ENCODE data around the gene ARHGAP1. TPM values are rescaled to one million over a fixed set of nuclear protein-coding genes. Genes with fewer than 3 reads are reported as not detected.

ARHGAP1 gene
- polyA plus RNA-seq, 2 of the 4 experiments (the other 2 are of a cell fraction), result 17.2 to 35.2 TPM

GRCh38 chr11:46700241-46701077, at the start of gene ARHGAP1, which contains the start of gene ZNF408 (continued):
- TF ChIP-seq EHMT2 (IDR thresholded peaks at IDR 0.05; ENCODE audit: low read depth) (no peak), POLR2A (IDR thresholded peaks at IDR 0.05; ENCODE audit: low read length) (peak; percentile 76), EP300 (IDR thresholded peaks at IDR 0.05) (no peak), CBX8 (IDR thresholded peaks at IDR 0.05) (no peak), BHLHE40 (IDR thresholded peaks at IDR 0.05; ENCODE audit: low read depth, low read length) (no peak), RARB (CRISPR knock-in tag; IDR thresholded peaks at IDR 0.05) (peak; percentile 79; the same call in 1 of the 2 replicates), RNF2 (IDR thresholded peaks at IDR 0.05; ENCODE audit: borderline replicate concordance, low read depth) (no peak), NFE2L2 (conservative IDR thresholded peaks at IDR 0.05; ENCODE audit: low read length) (no peak), E2F6 (IDR thresholded peaks at IDR 0.05; ENCODE audit: borderline replicate concordance, low read depth) (0 out of 2 replicates have a peak, but pooled peaks have one; percentile 16), REST (IDR thresholded peaks at IDR 0.05) (no peak; the same call in 1 of the 2 replicates), HOXA7 (CRISPR knock-in tag; IDR thresholded peaks at IDR 0.05) (no peak), MAX (IDR thresholded peaks at IDR 0.05) (peak; percentile 93), EHF (CRISPR knock-in tag; IDR thresholded peaks at IDR 0.05) (no peak), ZC3H11A (IDR thresholded peaks at IDR 0.05) (peak; percentile 45; the same call in 1 of the 2 replicates), MAFK (IDR thresholded peaks at IDR 0.05; ENCODE audit: partially characterized antibody) (no peak), CBX2 (IDR thresholded peaks at IDR 0.05; ENCODE audit: borderline replicate concordance, low read depth) (no peak), KDM5A (IDR thresholded peaks at IDR 0.05) (no peak; the same call in 1 of the 2 replicates), POLR2AphosphoS2 (conservative IDR thresholded peaks at IDR 0.05; ENCODE audit: low read length) (no peak), FOXS1 (CRISPR knock-in tag; IDR thresholded peaks at IDR 0.05) (no peak), JUN (IDR thresholded peaks at IDR 0.05) (peak; percentile 87 to 89; a peak in 4 of 5 replicates), ZNF302 (CRISPR knock-in tag; IDR thresholded peaks at IDR 0.05) (no peak), PHF8 (IDR thresholded peaks at IDR 0.05; ENCODE audit: borderline replicate concordance, low read depth) (peak; percentile 56; the same call in 1 of the 2 replicates), ATOH8 (CRISPR knock-in tag; IDR thresholded peaks at IDR 0.05; ENCODE audit: low read depth) (no peak), CHD2 (IDR thresholded peaks at IDR 0.05; ENCODE audit: low read length, partially characterized antibody) (peak; percentile 34), PBX3 (IDR thresholded peaks at IDR 0.05) (0 out of 2 replicates have a peak, but pooled peaks have one; percentile 8)
